PC-9 (cell line): ENCODE data around the gene SPEN. TPM values are rescaled to one million over a fixed set of nuclear protein-coding genes. Genes with fewer than 3 reads are reported as not detected.

Experiments used
- BruUV-seq: library from RNA; stranded (reverse); fragments of 400-500 nt; replicated peaks from 2 replicates; lab custom pipeline; 2021; lab: Mats Ljungman, UMichigan
- CTCF ChIA-PET: fragments of 300-600 bp; sonication (Branson Sonifier 250); formaldehyde crosslinking; loops from one replicate; lab custom pipeline; 2022; ENCODE audit warnings: antibody characterized with exemption; lab: Charles Lee
- POLR2A ChIA-PET: fragments of 300-600 bp; sonication (Branson Sonifier 250); formaldehyde crosslinking; loops from one replicate; lab custom pipeline; 2022; ENCODE audit warnings: antibody characterized with exemption; ENCODE audit not compliant: unreplicated experiment; lab: Charles Lee
- DNase-seq, 2 experiments: peaks; one replicate each; pipeline versions ENCODE4 v3.0.0 to v3.0.0-alpha.2; 2015 to 2022; ENCODE audit warnings: mixed read lengths in 1 of 2
- H2AFZ ChIP-seq: fragments of 200-600 bp; sonication (generic); 2 replicates; pipeline ENCODE4 v1.8.1; 2017; ENCODE audit warnings: antibody characterized with exemption
- H3F3A ChIP-seq: fragments of 200-600 bp; sonication (generic); 2 replicates; pipeline ENCODE4 v1.8.1; 2017; ENCODE audit warnings: antibody characterized with exemption, mild to moderate bottlenecking, low read depth; ENCODE audit not compliant: insufficient read depth
- H3K27ac ChIP-seq: fragments of 200-600 bp; sonication (generic); 2 replicates; pipeline ENCODE4 v1.6.1; 2016; ENCODE audit warnings: mixed run types
- H3K27me3 ChIP-seq: fragments of 200-600 bp; sonication (generic); 2 replicates; pipeline ENCODE4 v1.6.1; 2016; ENCODE audit warnings: low read depth, mixed run types; ENCODE audit not compliant: insufficient read depth
- H3K36me3 ChIP-seq: fragments of 200-600 bp; sonication (generic); 2 replicates; pipeline ENCODE4 v1.6.1; 2016; ENCODE audit warnings: low read depth, mixed run types
- H3K4me1 ChIP-seq: fragments of 200-600 bp; sonication (generic); replicated peaks from 2 replicates; pipeline ENCODE4 v1.6.1; 2016; ENCODE audit warnings: mixed run types; ENCODE audit not compliant: insufficient read depth
- H3K4me2 ChIP-seq: fragments of 200-600 bp; sonication (generic); 2 replicates; pipeline ENCODE4 v1.6.1; 2017; ENCODE audit warnings: mixed run types
- H3K4me3 ChIP-seq: fragments of 200-600 bp; sonication (generic); 2 replicates; pipeline ENCODE4 v1.6.1; 2016; ENCODE audit warnings: mixed run types
- H3K79me2 ChIP-seq: fragments of 200-600 bp; sonication (generic); 2 replicates; pipeline ENCODE4 v1.6.1; 2017; ENCODE audit warnings: low read depth, mixed run types
- H3K9me2 ChIP-seq: fragments of 200-600 bp; sonication (generic); 2 replicates; pipeline ENCODE4 v1.8.1; 2017; ENCODE audit warnings: mild to moderate bottlenecking; ENCODE audit not compliant: insufficient read depth
- H3K9me3 ChIP-seq: fragments of 200-600 bp; sonication (generic); 2 replicates; pipeline ENCODE4 v1.8.1; 2016; ENCODE audit warnings: low read depth; ENCODE audit not compliant: insufficient read depth
- H4K20me1 ChIP-seq: fragments of 200-600 bp; sonication (generic); 2 replicates; pipeline ENCODE4 v1.8.1; 2017; ENCODE audit not compliant: insufficient read depth
- EZH2 ChIP-seq: fragments of 200-600 bp; sonication (generic); IDR thresholded peaks from 2 replicates; pipeline ENCODE4 v1.8.0; 2017; ENCODE audit warnings: antibody characterized with exemption, low read depth
- intact Hi-C: fragments of 100-400 bp; cut with micrococcal nuclease; formaldehyde crosslinking; loops from one replicate; pipeline ENCODE4 v1.10.0; 2022; ENCODE audit not compliant: unreplicated experiment
- total RNA-seq: library from RNA; stranded (reverse); gene quantifications from 2 replicates; pipeline ENCODE4 v1.2.3, GENCODE V29; 2021
- TF ChIP-seq, protein P1 (sequence below): fragments of 200-600 bp; sonication (generic); conservative IDR thresholded peaks from 2 replicates; pipeline ENCODE4 v1.6.1; 2017; ENCODE audit warnings: mixed run types, antibody characterized with exemption, mild to moderate bottlenecking, moderate library complexity

Gene SPEN
- total RNA-seq, 1 experiment from 2014 or later, result 46.8 TPM

DNA sequence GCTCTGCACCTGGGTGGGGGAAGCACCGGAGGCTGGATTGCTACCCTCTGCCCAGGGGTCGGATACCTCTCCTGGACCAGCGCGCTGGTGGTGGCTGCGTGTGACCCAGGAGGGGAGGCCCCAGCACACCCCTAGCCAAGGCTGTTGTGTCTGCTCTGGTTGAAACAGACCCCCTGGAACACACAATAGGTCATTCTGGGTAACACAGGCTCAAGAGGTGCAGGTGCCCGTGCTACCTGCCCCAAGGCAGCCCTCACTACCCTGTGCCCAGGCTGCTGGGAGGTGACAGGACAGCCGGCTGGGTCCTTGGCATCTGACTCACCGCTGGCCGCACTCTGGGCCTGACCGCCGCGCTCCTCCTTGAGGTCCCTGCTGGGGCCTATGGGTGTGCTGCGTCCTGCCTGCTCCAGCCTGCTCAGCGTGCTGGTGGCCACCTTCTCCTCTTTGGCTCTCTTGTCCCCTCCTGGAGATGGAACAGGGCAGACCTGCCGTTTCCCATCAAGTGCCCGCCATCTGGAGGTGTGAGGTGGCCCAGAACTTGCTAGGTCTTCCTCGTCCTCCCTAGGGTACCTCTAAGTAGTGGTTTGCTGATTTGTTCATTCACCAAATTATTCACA is 98.4 kb downstream of the SPEN start:
- H3K36me3 ChIP-seq, result no peaks in the 10 kb centered on the region
- H3K9me3 ChIP-seq, result no peaks in the 10 kb centered on the region
- BruUV-seq, result no TSS peak
- no peak overlapping the region for H2AFZ ChIP-seq
- no peak overlapping the region for H3K4me2 ChIP-seq
- peaks cover 7% of the 10 kb centered on the region; the same call in 1 of the 2 replicates for H3K79me2 ChIP-seq
- no peaks in the 10 kb centered on the region for H3K9me2 ChIP-seq
- TF ChIP-seq, protein P1, sequence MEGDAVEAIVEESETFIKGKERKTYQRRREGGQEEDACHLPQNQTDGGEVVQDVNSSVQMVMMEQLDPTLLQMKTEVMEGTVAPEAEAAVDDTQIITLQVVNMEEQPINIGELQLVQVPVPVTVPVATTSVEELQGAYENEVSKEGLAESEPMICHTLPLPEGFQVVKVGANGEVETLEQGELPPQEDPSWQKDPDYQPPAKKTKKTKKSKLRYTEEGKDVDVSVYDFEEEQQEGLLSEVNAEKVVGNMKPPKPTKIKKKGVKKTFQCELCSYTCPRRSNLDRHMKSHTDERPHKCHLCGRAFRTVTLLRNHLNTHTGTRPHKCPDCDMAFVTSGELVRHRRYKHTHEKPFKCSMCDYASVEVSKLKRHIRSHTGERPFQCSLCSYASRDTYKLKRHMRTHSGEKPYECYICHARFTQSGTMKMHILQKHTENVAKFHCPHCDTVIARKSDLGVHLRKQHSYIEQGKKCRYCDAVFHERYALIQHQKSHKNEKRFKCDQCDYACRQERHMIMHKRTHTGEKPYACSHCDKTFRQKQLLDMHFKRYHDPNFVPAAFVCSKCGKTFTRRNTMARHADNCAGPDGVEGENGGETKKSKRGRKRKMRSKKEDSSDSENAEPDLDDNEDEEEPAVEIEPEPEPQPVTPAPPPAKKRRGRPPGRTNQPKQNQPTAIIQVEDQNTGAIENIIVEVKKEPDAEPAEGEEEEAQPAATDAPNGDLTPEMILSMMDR, result no peak
- no peak for TF ChIP-seq EZH2
- ChIA-PET POLR2A (no interaction called here), CTCF (no interaction called here)
- no peak for DNase-seq
- H3K4me3 ChIP-seq, result no peak overlapping the region
- H3K27me3 ChIP-seq, result no peaks in the 10 kb centered on the region
- H4K20me1 ChIP-seq, result no peaks in the 10 kb centered on the region
- intact Hi-C loops, result no loop called here
- H3F3A ChIP-seq, result no peaks in the 10 kb centered on the region
- H3K27ac ChIP-seq, result no peak overlapping the region
- H3K4me1 ChIP-seq, result peaks cover 5% of the 10 kb centered on the region

DNA sequence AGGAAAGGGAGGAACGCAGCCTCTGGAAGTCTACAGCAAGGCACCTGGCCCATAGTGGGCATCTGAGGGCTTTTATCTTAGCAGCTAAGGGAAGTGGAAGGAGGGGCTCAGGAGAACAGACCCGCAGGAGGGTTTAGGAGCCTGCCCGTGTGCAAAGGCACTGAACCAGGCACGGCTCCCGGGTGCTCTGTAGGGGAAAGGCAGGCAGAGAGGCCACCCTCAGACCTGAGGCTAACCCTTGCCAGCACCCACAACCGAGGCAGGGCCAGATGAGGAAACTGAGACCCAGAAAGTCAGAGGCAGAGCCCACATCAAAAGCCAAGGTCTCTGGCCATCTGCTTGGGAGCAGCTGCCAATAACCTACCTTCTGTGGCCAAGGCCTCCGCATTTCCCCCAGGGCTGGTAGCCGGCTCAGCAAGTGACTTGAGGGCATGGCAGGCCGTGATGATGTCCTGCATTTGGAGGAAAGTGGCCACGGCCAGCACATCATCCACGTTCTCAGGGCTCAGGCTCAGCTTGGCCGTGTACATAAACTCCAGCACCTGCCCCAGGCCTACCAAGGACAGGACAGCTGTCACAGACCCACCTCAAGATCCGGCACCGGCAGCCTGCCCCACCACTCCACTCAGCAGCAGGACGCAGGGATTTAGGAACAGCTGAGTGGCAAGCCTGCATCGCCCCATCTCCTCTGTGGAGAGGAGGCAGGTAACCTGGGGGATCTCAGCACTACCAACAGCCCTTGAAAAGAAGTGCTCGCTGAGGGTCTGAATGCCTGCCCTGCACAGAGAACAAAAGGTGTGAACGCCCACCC is 99.3 kb downstream of the SPEN start:
- no peaks in the 10 kb centered on the region; the same call in 1 of the 2 replicates for H3F3A ChIP-seq
- ChIA-PET POLR2A (no interaction called here), CTCF (no interaction called here)
- no peaks in the 10 kb centered on the region for H3K36me3 ChIP-seq
- DNase-seq, result no peak
- H3K9me2 ChIP-seq, result no peaks in the 10 kb centered on the region
- no peak overlapping the region for H3K4me3 ChIP-seq
- no peak overlapping the region for H2AFZ ChIP-seq
- no peaks in the 10 kb centered on the region for H3K27me3 ChIP-seq
- intact Hi-C loops, result no loop called here
- H3K27ac ChIP-seq, result no peak overlapping the region
- H3K4me2 ChIP-seq, result no peak overlapping the region
- TF ChIP-seq EZH2, result no peak
- TF ChIP-seq, protein P1, result no peak
- H3K9me3 ChIP-seq, result no peaks in the 10 kb centered on the region
- BruUV-seq, result no TSS peak
- no peaks in the 10 kb centered on the region for H4K20me1 ChIP-seq
- peaks cover 7% of the 10 kb centered on the region for H3K4me1 ChIP-seq
- H3K79me2 ChIP-seq, result peaks cover 8% of the 10 kb centered on the region; the same call in 1 of the 2 replicates

DNA sequence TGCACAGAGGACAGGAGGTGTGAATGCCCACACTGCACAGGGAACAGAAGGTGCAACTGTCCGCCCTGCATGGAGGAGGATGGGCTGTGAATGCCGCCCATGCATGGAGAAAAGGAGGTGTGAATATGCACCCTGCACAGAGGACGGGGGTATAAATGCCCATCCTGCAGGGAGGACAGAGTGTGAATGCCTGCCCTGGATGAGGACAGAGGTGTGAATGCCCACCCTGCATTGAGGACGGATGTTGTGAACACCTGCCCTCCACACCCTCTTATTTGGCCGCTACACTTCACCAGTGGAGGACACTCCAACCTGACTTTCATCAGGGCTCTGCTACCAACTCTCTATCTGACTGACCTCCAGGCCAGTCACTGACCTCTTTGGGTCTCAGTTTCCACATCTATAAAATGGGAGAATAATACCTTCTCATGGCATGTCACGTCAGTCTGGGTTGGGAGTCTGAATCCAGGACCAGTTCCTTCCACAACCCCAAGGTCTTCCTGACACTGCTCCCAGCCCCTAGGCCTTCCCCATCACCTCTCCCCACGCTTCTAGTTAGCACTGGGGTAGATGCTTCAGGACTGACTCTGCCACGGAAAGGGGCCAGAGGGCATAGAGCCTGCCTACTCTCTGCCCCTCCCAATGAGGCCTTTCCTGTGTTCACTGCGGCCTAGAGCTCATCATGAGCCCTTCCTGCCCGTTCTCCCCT is 100.0 kb downstream of the SPEN start:
- ChIA-PET CTCF (no interaction called here), POLR2A (no interaction called here)
- Histone ChIP-seq H3K36me3 (no peaks in the 10 kb centered on the region), H3K4me2 (no peak overlapping the region), H2AFZ (no peak overlapping the region), H3F3A (peaks cover 5% of the 10 kb centered on the region; the same call in 1 of the 2 replicates), H3K4me3 (no peak overlapping the region), H3K9me3 (no peaks in the 10 kb centered on the region), H4K20me1 (no peaks in the 10 kb centered on the region), H3K9me2 (no peaks in the 10 kb centered on the region), H3K4me1 (peaks cover 15% of the 10 kb centered on the region), H3K27me3 (no peaks in the 10 kb centered on the region), H3K27ac (no peak overlapping the region), H3K79me2 (peaks cover 11% of the 10 kb centered on the region; the same call in 1 of the 2 replicates)
- no peak for DNase-seq
- BruUV-seq, result no TSS peak
- intact Hi-C loops, result no loop called here
- TF ChIP-seq, protein P1, result no peak
- TF ChIP-seq EZH2, result no peak
